Activated CD8-positive, alpha-beta memory T cell treated with anti-CD3 and anti-CD28 coated beads for 4 hours (primary cell): ENCODE measurements around the gene DBNDD1.
"Not testable (repeated sequence)": the region's sequence is repeated elsewhere in the genome, so short reads cannot be mapped to it uniquely, and the experiment has no call there.

Experiments used
- DNase-seq, 2 donors: peaks; one replicate each; pipeline ENCODE4 v3.0.0-alpha.2; 2020; ENCODE audit warnings: low read depth in 2 of 2

DBNDD1 gene

GRCh38 chr16:89990799-89991198 is 28.5 kb downstream of the DBNDD1 start:
- DNase-seq, result no peak

- DNase-seq, result no peak
These were observed 30.3 kb downstream of the DBNDD1 start for GRCh38 chr16:89988951-89989350.

- DNase-seq, result no peak
These were observed 32.1 kb downstream of the DBNDD1 start for GRCh38 chr16:89987169-89987568.

- no peak for DNase-seq
These were observed 32.7 kb downstream of the DBNDD1 start for GRCh38 chr16:89986600-89986999.

GRCh38 chr16:89985219-89985618 is 34.0 kb downstream of the DBNDD1 start:
- no peak for DNase-seq

GRCh38 chr16:89984216-89984615 is 35.0 kb downstream of the DBNDD1 start:
- DNase-seq, result no peak

- DNase-seq, result no peak
These were observed 35.7 kb downstream of the DBNDD1 start for GRCh38 chr16:89983536-89983935.

- no peak for DNase-seq
These were observed 36.9 kb downstream of the DBNDD1 start for GRCh38 chr16:89982318-89982717.

GRCh38 chr16:89981414-89981813 is 37.8 kb downstream of the DBNDD1 start:
- DNase-seq, result no peak

GRCh38 chr16:89974870-89975269 is 44.4 kb downstream of the DBNDD1 start:
- DNase-seq, result no peak

- DNase-seq, result no peak
These were observed 45.5 kb downstream of the DBNDD1 start for GRCh38 chr16:89973654-89974335.

- DNase-seq, result no peak
These were observed 46.0 kb downstream of the DBNDD1 start for GRCh38 chr16:89973235-89973634.

GRCh38 chr16:89972244-89973234 is 46.7 kb downstream of the DBNDD1 start:
- peak; percentile 78 to 83 for DNase-seq

GRCh38 chr16:89971495-89972243 is 47.6 kb downstream of the DBNDD1 start:
- no peak for DNase-seq

- no peak for DNase-seq
These were observed 49.4 kb downstream of the DBNDD1 start for GRCh38 chr16:89969741-89970410.

- DNase-seq, result not testable (repeated sequence)
These were observed 51.2 kb downstream of the DBNDD1 start for GRCh38 chr16:89968074-89968473.

GRCh38 chr16:89967436-89967835 is 51.8 kb downstream of the DBNDD1 start:
- not testable (repeated sequence) for DNase-seq

GRCh38 chr16:89966756-89967155 is 52.5 kb downstream of the DBNDD1 start:
- DNase-seq, result no peak

- no peak for DNase-seq
These were observed 53.6 kb downstream of the DBNDD1 start for GRCh38 chr16:89965447-89966225.

GRCh38 chr16:89964201-89964600 is 55.1 kb downstream of the DBNDD1 start:
- DNase-seq, result no peak
